K562 (cell line): Measurements from ENCODE around the gene DPAGT1. TPM values are rescaled to one million over a fixed set of nuclear protein-coding genes. Genes with fewer than 3 reads are reported as not detected.

Source experiments
- CAMTA2 ChIP-seq: fragments of 250-450 bp; sonication (Bioruptor Pico); conservative IDR thresholded peaks from 2 replicates; pipeline ENCODE4 v1.5.1; 2022
- COPS2 ChIP-seq: fragments of 450-650 bp; conservative IDR thresholded peaks from 2 replicates; pipeline ENCODE4 v1.6.1; 2016; ENCODE audit warnings: mild to moderate bottlenecking, moderate library complexity
- DDX20 ChIP-seq: fragments of 450-650 bp; IDR thresholded peaks from 2 replicates; pipeline ENCODE4 v1.6.1; 2016; ENCODE audit warnings: missing genetic modification characterization, low read depth, mild to moderate bottlenecking, missing compliant biosample characterization, moderate library complexity
- ESRRB ChIP-seq: fragments of 250-450 bp; sonication (Bioruptor Pico); IDR thresholded peaks from 2 replicates; pipeline ENCODE4 v1.5.0; 2020; ENCODE audit warnings: mild to moderate bottlenecking, moderate library complexity, borderline replicate concordance
- GATAD2B ChIP-seq: fragments of 450-650 bp; IDR thresholded peaks from 2 replicates; pipeline ENCODE4 v1.6.1; 2017; ENCODE audit warnings: mild to moderate bottlenecking, borderline replicate concordance
- HNRNPK ChIP-seq: fragments of 200-400 bp; formaldehyde crosslinking; IDR thresholded peaks from one replicate; pipeline ENCODE4 v1.6.1; 2018; ENCODE audit warnings: mild to moderate bottlenecking, low read depth, low read length; ENCODE audit not compliant: poor library complexity, severe bottlenecking
- IRF2 ChIP-seq: sonication (generic); formaldehyde crosslinking; IDR thresholded peaks from 2 replicates; pipeline ENCODE4 v1.8.1; 2022; ENCODE audit warnings: mild to moderate bottlenecking, missing genetic modification reagents
- MTA2 ChIP-seq: fragments of 450-650 bp; IDR thresholded peaks from 2 replicates; pipeline ENCODE4 v1.6.1; 2016; ENCODE audit warnings: low read depth
- NKRF ChIP-seq: fragments of 450-650 bp; IDR thresholded peaks from 2 replicates; pipeline ENCODE4 v1.6.1; 2016; ENCODE audit warnings: borderline replicate concordance
- NR0B1 ChIP-seq: fragments of 450-650 bp; IDR thresholded peaks from one replicate; pipeline ENCODE4 v1.6.1; 2018; ENCODE audit warnings: mild to moderate bottlenecking, moderate library complexity; ENCODE audit not compliant: partially characterized antibody
- NR4A1 ChIP-seq, 2 experiments: fragments of 250-450 bp in 1 of 2; fragments of 450-650 bp in 1 of 2; sonication (Bioruptor Pico) in 1 of 2; IDR thresholded peaks; 2 replicates each; pipeline versions ENCODE4 v1.4.0 to v1.6.1; 2016 to 2020; ENCODE audit warnings: mild to moderate bottlenecking in 2 of 2, missing compliant biosample characterization in 1 of 2, missing genetic modification characterization in 1 of 2, moderate library complexity in 1 of 2
- PML ChIP-seq: IDR thresholded peaks from 2 replicates; pipeline ENCODE4 v1.6.1; 2012; ENCODE audit warnings: low read length, inconsistent platforms
- PRDM10 ChIP-seq: fragments of 450-650 bp; IDR thresholded peaks from 2 replicates; pipeline ENCODE4 v1.6.1; 2018; ENCODE audit not compliant: partially characterized antibody
- PRMT5 ChIP-seq: sonication (generic); formaldehyde crosslinking; IDR thresholded peaks from 2 replicates; pipeline ENCODE4 v1.5.0; 2020; ENCODE audit warnings: missing genetic modification reagents
- PTBP1 ChIP-seq: fragments of 200-400 bp; formaldehyde crosslinking; IDR thresholded peaks from 2 replicates; pipeline ENCODE4 v1.6.1; 2017; ENCODE audit warnings: low read depth, low read length
- SAFB ChIP-seq: fragments of 200-400 bp; formaldehyde crosslinking; IDR thresholded peaks from 2 replicates; pipeline ENCODE4 v1.6.1; 2017; ENCODE audit warnings: low read depth, low read length, borderline replicate concordance
- SRF ChIP-seq, 2 experiments: fragments of 250-450, 450-650 bp in 1 of 2; sonication (Bioruptor Pico) in 1 of 2; sonication (generic) in 1 of 2; formaldehyde crosslinking; IDR thresholded peaks; 2 replicates each; pipeline versions ENCODE4 v1.5.0 to v1.5.1; 2020 to 2022; ENCODE audit warnings: mild to moderate bottlenecking in 1 of 2, missing genetic modification reagents in 1 of 2
- ZBTB12 ChIP-seq: fragments of 250-450 bp; sonication (Bioruptor Pico); IDR thresholded peaks from 2 replicates; pipeline ENCODE4 v1.4.0; 2020
- ZNF197 ChIP-seq: fragments of 200-800 bp; sonication (Bioruptor generic); IDR thresholded peaks from 2 replicates; pipeline ENCODE4 v1.6.1; 2016; ENCODE audit warnings: low read depth, missing genetic modification characterization, missing compliant biosample characterization
- ZNF239 ChIP-seq: fragments of 250-450 bp; sonication (Bioruptor Pico); IDR thresholded peaks from 2 replicates; pipeline ENCODE4 v1.4.0; 2020; ENCODE audit warnings: mild to moderate bottlenecking
- ZSCAN32 ChIP-seq: fragments of 450-650 bp; formaldehyde crosslinking; IDR thresholded peaks from 2 replicates; pipeline ENCODE4 v1.4.0; 2020; ENCODE audit warnings: mild to moderate bottlenecking, moderate library complexity
- polyA plus RNA-seq, 8 experiments: library from polyadenylated mRNA; depleted of rRNA in 4 of 8; stranded (reverse) in 5 of 8; unstranded in 3 of 8; fragments of >200 nt; fragmentation: Nextera tagmentation in 2 of 8; fragmentation: Illumina TruSeq in 1 of 8; extraction: Ambion mirVana in 2 of 8; extraction: Trizol in 1 of 8; gene quantifications; 2 replicates each; pipeline versions ENCODE4 v1.2.1 to v1.2.3, GENCODE V29; 2011 to 2014; ENCODE audit warnings: inconsistent platforms in 1 of 8, missing spikeins in 1 of 8
- total RNA-seq, 7 experiments: library from RNA; depleted of rRNA in 6 of 7; stranded (reverse); fragments of >200 nt in 6 of 7; fragmentation: Illumina TruSeq in 2 of 7; extraction: Trizol in 2 of 7; gene quantifications; 2 replicates each; pipeline versions ENCODE4 v1.2.1 to v1.2.3, GENCODE V29; 2011 to 2021; ENCODE audit warnings: low replicate concordance in 1 of 7

The DPAGT1 gene
- total and polyA plus RNA-seq, 9 of the 15 experiments (the other 6 are each of a cell fraction or from before 2014, with no cell fraction given), result 29.9 to 135 (median 85.0) TPM

- TF ChIP-seq IRF2 (CRISPR knock-in tag) (no peak), SAFB (no peak), ZNF239 (no peak), ZSCAN32 (CRISPR knock-in tag) (no peak), ESRRB (CRISPR knock-in tag) (no peak), GATAD2B (no peak), NR0B1 (no peak), DDX20 (tag) (no peak), PRMT5 (no peak), CAMTA2 (CRISPR knock-in tag) (no peak), PRDM10 (peak; percentile 67), NKRF (no peak), ZNF197 (CRISPR knock-in tag) (no peak), PTBP1 (no peak), NR4A1 (CRISPR knock-in tag; IDR thresholded peaks at IDR 0.05) (no peak), NR4A1 (tag; IDR thresholded peaks at IDR 0.05) (no peak), MTA2 (no peak), PML (no peak), HNRNPK (no peak), ZBTB12 (no peak), SRF (CRISPR knock-in tag; IDR thresholded peaks at IDR 0.05) (no peak), COPS2 (no peak)
Observed at GRCh38 chr11:119062779-119063178, 38.9 kb downstream of the DPAGT1 start (continued).
